Neural cell (in vitro differentiated cells): Measurements from ENCODE around the gene ROPN1.

Experiments used
- EP300 ChIP-seq: fragments of 450-650 bp; conservative IDR thresholded peaks from 2 replicates; pipeline ENCODE4 v1.6.1; 2014; ENCODE audit warnings: antibody characterized with exemption, mild to moderate bottlenecking, moderate library complexity; ENCODE audit not compliant: poor library complexity, severe bottlenecking
- EZH2 ChIP-seq: fragments of 200-600, 300-800 bp; shearing (Covaris generic), sonication (generic); IDR thresholded peaks from 2 replicates; pipeline ENCODE4 v1.6.1; 2014; ENCODE audit warnings: antibody characterized with exemption, low read length, borderline replicate concordance, mild to moderate bottlenecking; ENCODE audit not compliant: insufficient read depth, poor library complexity, severe bottlenecking
- POLR2AphosphoS5 ChIP-seq: IDR thresholded peaks from 2 replicates; pipeline ENCODE4 v1.6.1; 2012
- RAD21 ChIP-seq: fragments of 450-650 bp; conservative IDR thresholded peaks from 2 replicates; pipeline ENCODE4 v1.6.1; 2014; ENCODE audit warnings: antibody characterized with exemption, mild to moderate bottlenecking, moderate library complexity
- TAF1 ChIP-seq: IDR thresholded peaks from 2 replicates; pipeline ENCODE4 v1.6.1; 2012; ENCODE audit warnings: low read depth
- TF ChIP-seq, protein P1 (sequence below): fragments of 450-650 bp; IDR thresholded peaks from 2 replicates; pipeline ENCODE4 v1.5.1; 2014; ENCODE audit warnings: antibody characterized with exemption, mild to moderate bottlenecking, moderate library complexity; ENCODE audit not compliant: poor library complexity, severe bottlenecking
- TF ChIP-seq, protein P2 (sequence below): IDR thresholded peaks from 2 replicates; pipeline ENCODE4 v1.6.1; 2012; ENCODE audit warnings: borderline replicate concordance

DNA sequence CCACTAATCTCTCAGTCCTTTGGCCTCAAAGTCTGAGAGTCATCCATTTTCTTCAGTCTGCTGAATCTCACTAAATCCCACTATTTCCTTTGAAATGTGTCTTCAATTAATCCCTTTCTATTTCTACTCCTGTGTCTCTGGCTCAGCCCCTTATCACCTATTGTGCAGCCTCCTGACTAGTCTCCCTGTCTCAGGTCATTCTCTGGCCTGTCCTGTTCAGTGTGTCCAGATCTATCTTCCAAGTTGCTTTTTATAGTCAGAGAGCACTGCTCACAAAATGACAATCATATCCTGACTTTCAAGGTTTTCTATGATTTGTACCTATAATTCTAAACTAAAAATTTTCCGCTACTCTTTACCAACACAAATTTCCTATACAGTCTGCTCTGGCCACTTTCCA, 7.6 kb downstream of the ROPN1 start:
- no peak for TF ChIP-seq EZH2
- TF ChIP-seq, protein P1, sequence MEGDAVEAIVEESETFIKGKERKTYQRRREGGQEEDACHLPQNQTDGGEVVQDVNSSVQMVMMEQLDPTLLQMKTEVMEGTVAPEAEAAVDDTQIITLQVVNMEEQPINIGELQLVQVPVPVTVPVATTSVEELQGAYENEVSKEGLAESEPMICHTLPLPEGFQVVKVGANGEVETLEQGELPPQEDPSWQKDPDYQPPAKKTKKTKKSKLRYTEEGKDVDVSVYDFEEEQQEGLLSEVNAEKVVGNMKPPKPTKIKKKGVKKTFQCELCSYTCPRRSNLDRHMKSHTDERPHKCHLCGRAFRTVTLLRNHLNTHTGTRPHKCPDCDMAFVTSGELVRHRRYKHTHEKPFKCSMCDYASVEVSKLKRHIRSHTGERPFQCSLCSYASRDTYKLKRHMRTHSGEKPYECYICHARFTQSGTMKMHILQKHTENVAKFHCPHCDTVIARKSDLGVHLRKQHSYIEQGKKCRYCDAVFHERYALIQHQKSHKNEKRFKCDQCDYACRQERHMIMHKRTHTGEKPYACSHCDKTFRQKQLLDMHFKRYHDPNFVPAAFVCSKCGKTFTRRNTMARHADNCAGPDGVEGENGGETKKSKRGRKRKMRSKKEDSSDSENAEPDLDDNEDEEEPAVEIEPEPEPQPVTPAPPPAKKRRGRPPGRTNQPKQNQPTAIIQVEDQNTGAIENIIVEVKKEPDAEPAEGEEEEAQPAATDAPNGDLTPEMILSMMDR: no peak
- no peak for TF ChIP-seq RAD21
- TF ChIP-seq EP300: no peak
- no peak for TF ChIP-seq TAF1
- TF ChIP-seq POLR2AphosphoS5: no peak
- TF ChIP-seq, protein P2, sequence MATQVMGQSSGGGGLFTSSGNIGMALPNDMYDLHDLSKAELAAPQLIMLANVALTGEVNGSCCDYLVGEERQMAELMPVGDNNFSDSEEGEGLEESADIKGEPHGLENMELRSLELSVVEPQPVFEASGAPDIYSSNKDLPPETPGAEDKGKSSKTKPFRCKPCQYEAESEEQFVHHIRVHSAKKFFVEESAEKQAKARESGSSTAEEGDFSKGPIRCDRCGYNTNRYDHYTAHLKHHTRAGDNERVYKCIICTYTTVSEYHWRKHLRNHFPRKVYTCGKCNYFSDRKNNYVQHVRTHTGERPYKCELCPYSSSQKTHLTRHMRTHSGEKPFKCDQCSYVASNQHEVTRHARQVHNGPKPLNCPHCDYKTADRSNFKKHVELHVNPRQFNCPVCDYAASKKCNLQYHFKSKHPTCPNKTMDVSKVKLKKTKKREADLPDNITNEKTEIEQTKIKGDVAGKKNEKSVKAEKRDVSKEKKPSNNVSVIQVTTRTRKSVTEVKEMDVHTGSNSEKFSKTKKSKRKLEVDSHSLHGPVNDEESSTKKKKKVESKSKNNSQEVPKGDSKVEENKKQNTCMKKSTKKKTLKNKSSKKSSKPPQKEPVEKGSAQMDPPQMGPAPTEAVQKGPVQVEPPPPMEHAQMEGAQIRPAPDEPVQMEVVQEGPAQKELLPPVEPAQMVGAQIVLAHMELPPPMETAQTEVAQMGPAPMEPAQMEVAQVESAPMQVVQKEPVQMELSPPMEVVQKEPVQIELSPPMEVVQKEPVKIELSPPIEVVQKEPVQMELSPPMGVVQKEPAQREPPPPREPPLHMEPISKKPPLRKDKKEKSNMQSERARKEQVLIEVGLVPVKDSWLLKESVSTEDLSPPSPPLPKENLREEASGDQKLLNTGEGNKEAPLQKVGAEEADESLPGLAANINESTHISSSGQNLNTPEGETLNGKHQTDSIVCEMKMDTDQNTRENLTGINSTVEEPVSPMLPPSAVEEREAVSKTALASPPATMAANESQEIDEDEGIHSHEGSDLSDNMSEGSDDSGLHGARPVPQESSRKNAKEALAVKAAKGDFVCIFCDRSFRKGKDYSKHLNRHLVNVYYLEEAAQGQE: no peak
